BE2C (cell line): ENCODE results near the gene UGT1A9.

ENCODE experiments used
- DNase-seq: peaks from one replicate; pipeline ENCODE4 v3.0.0-alpha.2; 2020
- H3K27me3 ChIP-seq: fragments of 250-450 bp; sonication (Bioruptor Pico); 2 replicates; pipeline ENCODE4 v1.5.1; 2020; ENCODE audit warnings: mild to moderate bottlenecking
- H3K36me3 ChIP-seq: fragments of 250-450 bp; sonication (Bioruptor Pico); 2 replicates; pipeline ENCODE4 v1.5.1; 2020; ENCODE audit warnings: mild to moderate bottlenecking
- H3K4me1 ChIP-seq: fragments of 250-450 bp; sonication (Bioruptor Pico); 2 replicates; pipeline ENCODE4 v1.5.1; 2020
- H3K4me3 ChIP-seq: 2 replicates; pipeline ENCODE4 v1.5.1; 2011; ENCODE audit warnings: low read depth, low read length
- H3K9me3 ChIP-seq: fragments of 250-450 bp; sonication (Bioruptor Pico); 2 replicates; pipeline ENCODE4 v1.5.1; 2020
- CTCF ChIP-seq: IDR thresholded peaks from 2 replicates; pipeline ENCODE4 v1.5.1; 2012; ENCODE audit warnings: mild to moderate bottlenecking, low read depth, low read length

UGT1A9 gene

GRCh38 chr2:233754872-233755611 lies 83.3 kb downstream of the UGT1A9 start:
- TF ChIP-seq CTCF: no peak
- no peaks in the 10 kb centered on the region for H3K36me3 ChIP-seq
- no peaks in the 10 kb centered on the region; the same call in 1 of the 2 replicates for H3K9me3 ChIP-seq
- H3K27me3 ChIP-seq: no peaks in the 10 kb centered on the region
- H3K4me1 ChIP-seq: no peaks in the 10 kb centered on the region
- DNase-seq: no peak
- no peak overlapping the region for H3K4me3 ChIP-seq

- no peaks in the 10 kb centered on the region for H3K36me3 ChIP-seq
- H3K4me1 ChIP-seq: no peaks in the 10 kb centered on the region
- DNase-seq: no peak
- H3K27me3 ChIP-seq: no peaks in the 10 kb centered on the region
- H3K4me3 ChIP-seq: no peak overlapping the region
- no peaks in the 10 kb centered on the region for H3K9me3 ChIP-seq
- TF ChIP-seq CTCF: no peak
Measured at GRCh38 chr2:233756429-233757081, 84.9 kb downstream of the UGT1A9 start.

- Histone ChIP-seq H3K4me1 (no peaks in the 10 kb centered on the region), H3K4me3 (no peak overlapping the region), H3K9me3 (no peaks in the 10 kb centered on the region), H3K27me3 (peaks cover 3% of the 10 kb centered on the region), H3K36me3 (no peaks in the 10 kb centered on the region)
- no peak for DNase-seq
- no peak for TF ChIP-seq CTCF
Measured at GRCh38 chr2:233758141-233758540, 86.4 kb downstream of the UGT1A9 start.

GRCh38 chr2:233758849-233759248 lies 87.2 kb downstream of the UGT1A9 start:
- no peak overlapping the region for H3K4me3 ChIP-seq
- no peaks in the 10 kb centered on the region for H3K4me1 ChIP-seq
- no peak for DNase-seq
- H3K27me3 ChIP-seq: peaks cover 10% of the 10 kb centered on the region
- H3K9me3 ChIP-seq: no peaks in the 10 kb centered on the region
- no peaks in the 10 kb centered on the region for H3K36me3 ChIP-seq
- no peak for TF ChIP-seq CTCF

GRCh38 chr2:233760043-233760442 lies 88.3 kb downstream of the UGT1A9 start, which contains the start of gene UGT1A1:
TSS of gene UGT1A1 (plus strand) at chr2:233760270. CDS start at chr2:233760288, 18 bp downstream.
- no peaks in the 10 kb centered on the region for H3K36me3 ChIP-seq
- H3K4me3 ChIP-seq: no peak within 1 kb of the TSS
- DNase-seq: no peak
- H3K4me1 ChIP-seq: no peaks in the 10 kb centered on the region
- H3K9me3 ChIP-seq: no peaks in the 10 kb centered on the region
- peaks cover 10% of the 10 kb centered on the region for H3K27me3 ChIP-seq
- TF ChIP-seq CTCF: no peak
